NCI-H2107 treated with DMSO at 0.1 percent for 48 hours (cell line): ENCODE data around the gene PCMTD2.
A peak's percentile ranks its signal among the peaks of the same experiment; 100 is the strongest.

Experiments
- DNase-seq: peaks from one replicate; lab custom pipeline; 2025; ENCODE audit not compliant: unreplicated experiment; lab: John Stamatoyannopoulos, UW

The PCMTD2 gene

DNA sequence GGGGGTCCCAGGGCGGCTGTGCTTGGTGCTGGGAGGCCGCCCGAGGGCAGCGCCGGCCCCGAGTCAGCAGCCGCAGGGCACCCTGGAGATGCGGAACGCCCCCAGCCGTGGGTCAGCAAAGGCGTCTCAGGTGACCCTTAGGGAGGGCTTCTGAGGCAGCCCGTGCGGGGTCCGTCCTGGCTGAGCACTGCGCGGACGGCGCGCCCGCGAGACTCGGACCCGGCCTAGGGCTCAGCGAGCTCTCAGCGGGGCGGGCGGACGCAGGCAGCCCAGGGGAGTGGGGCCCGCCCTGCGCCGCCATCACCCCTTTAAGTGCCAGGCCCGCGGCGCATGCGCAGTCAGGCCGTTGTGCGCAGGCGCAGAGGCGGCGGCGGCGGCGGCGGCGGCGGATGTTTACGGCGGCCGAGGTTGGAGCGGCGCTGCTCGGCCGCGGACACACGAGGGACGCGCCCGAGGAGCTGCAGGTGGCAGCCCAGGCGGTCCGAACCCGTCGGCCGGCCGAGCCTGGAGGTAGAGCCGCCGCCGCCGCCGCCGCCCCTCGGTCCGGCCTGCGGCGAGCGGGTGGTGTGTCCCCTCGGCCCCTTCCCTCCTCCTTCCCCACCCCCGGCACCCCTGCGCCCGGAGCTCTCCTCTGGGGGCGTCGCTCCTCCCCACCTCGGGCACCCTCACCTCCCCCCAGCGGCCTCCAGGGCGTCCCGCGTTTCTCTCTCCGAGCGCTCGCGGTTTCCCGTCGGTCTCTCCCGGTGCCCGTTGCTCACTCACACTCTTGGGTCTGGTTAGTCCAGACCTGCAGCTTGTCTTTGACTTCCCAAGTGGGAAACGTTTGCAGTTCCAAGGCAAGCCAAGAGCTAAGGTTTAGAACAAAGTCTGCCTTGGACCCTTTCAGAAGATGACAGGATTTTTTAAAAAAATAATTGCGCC, at the start of gene PCMTD2:
TSS of gene PCMTD2 (plus strand) at position 388 of the 921 bp plus-strand sequence. CDS start 4,218 bp downstream, outside the sequence.
- DNase-seq, result peak; percentile 56

- no peak for DNase-seq
Observed at GRCh38 chr20:64206614-64207013, 48.9 kb upstream of the PCMTD2 start.

- no peak for DNase-seq
Observed at GRCh38 chr20:64207641-64208590, 47.6 kb upstream of the PCMTD2 start.

DNA sequence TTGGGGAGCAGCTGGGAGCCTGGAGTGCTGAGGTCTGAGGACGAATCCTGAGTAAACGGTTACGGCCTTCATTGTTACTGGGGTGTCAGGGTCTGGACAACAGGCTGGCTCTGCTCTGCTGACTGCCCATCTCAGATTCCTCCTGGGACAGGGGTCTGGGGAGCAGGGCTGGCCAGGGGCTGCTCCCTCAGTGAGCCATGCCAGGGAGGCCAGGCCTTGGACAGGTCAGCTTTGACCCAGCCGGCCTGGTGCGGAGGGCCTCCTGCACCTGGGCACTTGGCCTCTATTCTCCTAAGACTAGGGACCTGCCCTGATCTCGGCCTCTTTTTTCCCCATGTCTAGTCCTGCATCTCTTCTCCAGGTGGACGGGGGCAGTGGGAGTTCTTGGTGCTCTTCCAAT, 46.4 kb upstream of the PCMTD2 start:
- DNase-seq, result no peak

DNA sequence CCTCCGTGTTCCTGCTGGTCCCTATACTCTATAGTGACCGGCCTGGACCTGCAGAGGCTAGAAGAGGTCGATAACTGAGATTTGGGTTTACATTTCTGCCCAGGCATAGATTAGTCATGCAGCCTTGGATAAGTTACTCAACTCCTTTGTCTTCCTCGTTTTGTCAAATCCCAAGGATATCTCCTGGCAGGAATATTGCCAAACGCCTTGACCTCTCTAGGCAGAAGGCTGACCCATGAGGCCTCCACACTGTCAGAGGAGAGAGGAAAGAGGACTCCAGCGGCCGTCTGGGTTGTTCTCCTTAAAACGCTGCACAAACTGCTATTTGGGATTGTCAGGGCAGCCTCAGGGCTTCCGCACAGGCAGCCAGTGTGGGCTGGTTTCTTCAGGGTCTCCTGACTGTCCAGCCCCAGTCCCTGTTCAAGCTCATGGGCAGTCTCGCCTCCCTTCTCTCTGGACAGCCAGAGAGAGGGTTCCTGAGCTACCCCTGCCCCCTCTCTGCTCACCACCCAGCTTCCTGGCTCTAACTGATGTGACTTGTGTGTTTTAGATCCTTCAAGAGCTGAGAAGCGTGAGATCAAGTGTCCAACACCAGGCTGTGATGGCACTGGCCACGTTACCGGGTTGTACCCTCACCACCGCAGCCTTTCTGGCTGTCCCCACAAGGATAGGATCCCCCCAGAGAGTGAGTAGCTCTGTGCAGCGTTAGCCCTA, 44.7 kb upstream of the PCMTD2 start:
- DNase-seq, result no peak

GRCh38 chr20:64211874-64212658, 43.5 kb upstream of the PCMTD2 start:
- DNase-seq, result no peak

DNA sequence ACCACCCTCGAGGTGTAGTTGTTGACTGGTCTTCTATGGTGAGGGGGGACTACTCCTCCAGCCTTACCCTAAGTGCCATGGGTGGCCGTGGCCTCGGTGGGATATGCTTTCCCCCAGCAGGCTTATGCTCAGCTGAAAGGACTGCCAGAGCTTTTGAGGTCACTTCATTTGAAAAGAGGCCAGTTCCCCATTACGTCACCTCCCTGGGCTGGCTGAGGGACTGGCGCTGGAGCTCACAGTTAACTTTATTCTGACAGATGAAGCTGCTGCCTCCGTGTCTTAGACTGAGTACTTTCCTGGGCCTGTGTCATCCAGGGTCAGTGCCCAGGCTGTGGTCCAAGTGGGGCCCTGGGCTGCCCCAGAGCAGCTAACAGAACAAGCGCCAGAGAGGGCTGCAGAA, 42.8 kb upstream of the PCMTD2 start:
- DNase-seq, result no peak

GRCh38 chr20:64214113-64214512, 41.4 kb upstream of the PCMTD2 start:
- no peak for DNase-seq

DNA sequence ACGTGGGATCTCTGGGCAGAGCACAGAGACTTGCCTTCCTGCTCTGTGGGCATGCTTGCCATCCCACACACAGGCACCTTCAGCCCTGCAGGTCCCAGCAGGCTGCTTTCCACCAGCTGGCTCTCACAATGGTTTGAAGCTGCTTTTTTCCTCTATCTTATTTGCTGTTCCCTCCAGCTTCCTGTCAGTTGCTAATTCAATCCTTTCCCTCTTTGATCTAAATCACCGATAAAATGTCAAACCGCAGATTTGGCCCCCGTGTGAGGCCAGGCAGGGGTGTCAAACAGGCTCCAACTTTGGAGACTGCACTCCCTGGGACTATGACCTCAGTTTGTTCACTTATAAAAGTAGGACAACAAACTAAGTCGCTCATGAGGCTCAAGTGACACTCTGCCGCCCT, 40.6 kb upstream of the PCMTD2 start:
- no peak for DNase-seq

DNA sequence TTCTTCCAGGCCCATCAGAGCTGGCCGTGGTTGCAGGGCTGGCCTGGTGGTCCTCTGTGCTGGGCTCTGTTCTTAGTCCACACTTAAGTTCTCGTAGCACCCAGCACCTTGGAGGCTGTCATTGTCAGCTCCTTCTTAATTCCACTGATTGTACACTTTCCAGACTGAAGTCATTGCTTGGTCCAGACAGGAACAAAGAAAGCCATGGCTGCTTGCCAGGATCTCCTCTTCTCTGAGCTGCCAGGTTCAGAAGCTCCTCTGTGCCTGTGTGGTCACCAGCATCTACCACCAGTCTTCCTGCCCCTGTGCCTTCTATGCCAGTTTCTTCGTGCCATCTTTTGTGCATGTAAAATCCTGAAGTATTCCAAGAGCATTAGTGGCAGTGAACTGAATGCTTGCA, 39.5 kb upstream of the PCMTD2 start:
- DNase-seq, result no peak

- no peak for DNase-seq
Observed at GRCh38 chr20:64216910-64217309, 38.6 kb upstream of the PCMTD2 start.

- no peak for DNase-seq
Observed at GRCh38 chr20:64217539-64218221, 37.9 kb upstream of the PCMTD2 start.

DNA sequence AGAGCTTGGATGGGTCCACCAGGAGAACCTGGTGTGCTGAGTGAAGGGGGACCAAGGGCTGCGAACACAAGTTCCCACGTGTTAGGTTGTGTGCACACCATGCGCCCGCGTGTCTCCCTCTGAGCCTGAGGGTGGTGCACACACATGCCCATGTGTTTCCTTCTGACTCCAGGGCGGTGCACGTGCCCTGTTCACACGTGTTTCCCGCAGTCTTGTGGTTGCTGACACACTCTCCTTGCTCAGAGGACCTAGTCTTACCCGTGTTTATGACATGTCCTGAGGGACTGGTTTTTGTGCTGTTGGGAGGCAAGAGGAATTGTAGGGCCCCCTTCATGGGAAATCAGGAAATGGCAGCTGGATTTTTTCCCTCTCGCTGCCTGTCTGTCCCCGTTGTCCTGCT, 36.3 kb upstream of the PCMTD2 start:
- no peak for DNase-seq

DNA sequence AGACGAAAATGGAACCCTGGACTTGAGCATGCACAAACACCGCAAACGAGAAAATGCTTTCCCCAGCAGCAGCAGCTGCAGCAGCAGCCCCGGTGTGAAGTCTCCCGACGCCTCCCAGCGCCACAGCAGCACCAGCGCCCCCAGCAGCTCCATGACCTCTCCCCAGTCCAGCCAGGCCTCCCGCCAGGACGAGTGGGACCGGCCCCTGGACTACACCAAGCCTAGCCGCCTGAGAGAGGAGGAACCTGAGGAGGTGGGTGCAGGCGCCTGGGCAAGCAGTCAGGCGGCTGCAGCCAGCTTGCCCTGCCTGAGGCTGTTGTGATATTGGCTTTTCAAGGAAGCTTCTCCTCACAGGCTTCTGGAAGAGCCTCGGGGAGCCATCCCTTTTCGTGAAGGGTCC, 35.8 kb upstream of the PCMTD2 start:
- DNase-seq, result no peak

DNA sequence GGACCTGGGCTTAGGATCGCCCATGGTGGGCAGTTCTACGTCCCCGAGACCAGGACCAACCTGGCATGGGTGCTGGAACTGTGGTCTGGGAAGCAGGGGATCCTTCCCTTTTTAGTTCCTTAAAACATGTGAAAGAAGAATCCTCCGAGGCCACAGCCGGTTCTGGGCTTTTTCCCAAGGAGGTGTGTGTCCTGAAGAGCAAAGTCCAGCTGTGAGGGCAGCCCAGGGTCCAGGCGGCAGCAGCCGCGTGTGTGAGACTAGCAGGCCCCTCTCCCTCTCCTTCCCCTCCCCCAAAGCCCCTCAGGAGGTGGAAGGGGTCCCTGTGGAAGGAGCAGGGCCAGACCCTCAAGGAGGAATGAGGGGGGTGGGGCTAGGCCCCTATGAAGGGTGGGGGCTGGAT, 35.1 kb upstream of the PCMTD2 start:
- no peak for DNase-seq

DNA sequence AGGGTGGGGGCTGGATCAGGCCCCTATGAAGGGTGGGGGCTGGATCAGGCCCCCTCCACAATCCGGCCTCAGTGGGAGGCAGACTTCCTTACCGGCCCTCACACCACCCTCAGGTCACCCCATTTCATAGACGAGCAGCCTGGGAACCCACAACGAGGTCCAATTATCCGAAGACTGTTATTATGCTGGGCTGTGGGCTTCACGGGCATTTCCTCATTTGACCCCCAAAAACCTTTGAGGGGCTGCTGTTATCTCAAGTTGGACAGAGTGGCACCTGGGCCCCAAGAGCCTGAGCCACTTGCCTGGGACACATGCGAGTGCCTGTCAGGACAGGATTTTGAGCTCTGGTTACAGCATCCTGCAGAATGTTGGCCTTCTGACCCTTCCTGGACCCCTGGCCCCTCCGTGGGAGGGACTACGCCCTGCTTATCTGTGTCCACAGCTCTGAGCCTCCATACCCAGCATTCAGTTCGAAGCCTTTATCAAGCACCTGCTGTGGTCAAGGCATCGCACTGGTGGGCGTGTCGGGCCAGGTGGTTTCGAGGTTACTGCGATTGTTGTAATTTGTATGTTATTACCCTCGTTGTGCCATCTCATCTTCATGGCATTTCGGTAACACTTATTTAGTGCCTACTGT, 34.5 kb upstream of the PCMTD2 start:
- peak; percentile 56 for DNase-seq

DNA sequence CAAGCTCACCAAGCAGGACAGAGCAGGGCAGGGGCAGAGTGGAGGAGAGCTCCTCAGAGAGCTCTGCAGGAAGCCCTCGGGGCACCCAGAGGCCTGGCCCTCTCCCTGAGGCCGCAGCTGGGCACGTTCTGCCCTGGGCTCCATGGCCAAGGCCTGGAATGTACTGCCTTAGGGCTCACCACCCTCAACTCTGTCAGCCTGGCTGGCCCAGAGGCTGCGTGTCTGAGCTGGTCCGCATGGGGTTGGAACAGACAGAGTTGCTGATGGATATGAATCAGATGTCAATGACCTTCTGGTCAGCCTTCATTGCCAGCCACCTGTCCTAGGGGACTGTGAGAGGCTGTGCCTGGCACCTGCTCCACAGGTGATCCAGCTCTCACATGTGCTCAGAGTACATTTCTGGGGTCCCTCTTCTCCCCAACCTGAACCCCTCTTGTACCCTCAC, 33.2 kb upstream of the PCMTD2 start:
- DNase-seq, result no peak

DNA sequence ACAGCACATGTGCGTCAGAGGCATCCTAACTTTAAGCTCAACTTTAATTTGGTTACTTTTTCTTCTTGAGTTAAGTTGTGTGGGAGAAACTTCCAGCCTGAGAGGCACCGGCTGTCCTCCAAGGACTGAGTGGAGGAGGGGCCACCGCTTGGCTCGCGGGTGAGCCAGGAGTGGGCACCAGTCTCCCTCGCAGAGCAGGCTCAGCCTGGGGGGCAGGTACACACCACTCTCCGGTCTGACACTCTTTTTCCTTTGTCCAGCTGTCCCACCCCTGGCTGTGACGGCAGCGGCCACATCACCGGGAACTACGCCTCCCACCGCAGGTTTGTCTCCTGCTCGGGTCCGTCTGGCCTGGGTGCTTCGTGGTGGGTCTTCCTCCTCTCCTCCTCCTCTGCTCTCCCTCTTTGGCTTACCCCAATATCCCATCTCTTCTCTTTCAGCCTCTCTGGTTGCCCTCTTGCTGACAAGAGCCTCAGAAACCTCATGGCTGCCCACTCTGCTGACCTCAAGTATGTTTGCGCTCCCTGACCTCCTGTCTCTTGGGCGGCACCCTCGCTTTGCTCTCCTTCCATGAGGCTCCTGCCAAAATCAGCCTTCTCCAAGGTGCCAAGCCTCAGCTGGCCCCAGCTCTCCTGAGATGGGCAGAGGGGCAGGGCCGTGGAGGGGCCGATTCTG, 32.6 kb upstream of the PCMTD2 start:
- no peak for DNase-seq
